Measurements from ENCODE around the gene EXOC1L. TPM values are rescaled to one million over a fixed set of nuclear protein-coding genes. Genes with fewer than 3 reads are reported as not detected.

EXOC1L gene
- total and polyA plus RNA-seq, 2 of the 13 experiments (the other 11 are each of a cell fraction or from before 2014, with no cell fraction given): not detected

- TF ChIP-seq PAXIP1 (CRISPR knock-in tag; conservative IDR thresholded peaks at IDR 0.05) (no peak), PBX2 (CRISPR knock-in tag; IDR thresholded peaks at IDR 0.05) (no peak), KLF13 (CRISPR knock-in tag; IDR thresholded peaks at IDR 0.05) (no peak), IKZF1 (IDR thresholded peaks at IDR 0.05) (no peak)
Observed at GRCh38 chr4:55808186-55808585, 11.4 kb upstream of the EXOC1L start (continued).

- FAIRE-seq (no peak), ATAC-seq (no peak), DNase-seq (ENCODE audit: low spot score) (no peak)
- Histone ChIP-seq H3K4me3 (replicated peaks in 1 of 3; ENCODE audit: insufficient read depth in 1 of 3, low read depth in 2 of 3, low read length in 3 of 3) (no peak overlapping the region), H3K9ac (ENCODE audit: insufficient read depth, low read depth, low read length) (no peak overlapping the region), H3K36me3 (replicated peaks in 1 of 2; ENCODE audit: control insufficient read depth in 1 of 2, insufficient read depth in 2 of 2, low read length in 2 of 2) (no peaks in the 10 kb centered on the region), H3K27me3 (ENCODE audit: control insufficient read depth in 1 of 2, insufficient read depth in 2 of 2, low read length in 2 of 2) (no peaks in the 10 kb centered on the region; a peak in 2 of 5 replicates), H3K27ac (ENCODE audit: extremely low read length, insufficient read depth, low read length) (no peak overlapping the region), H3K9me3 (ENCODE audit: low read length) (no peaks in the 10 kb centered on the region), H2AFZ (ENCODE audit: low read length) (no peak overlapping the region), H3K4me2 (ENCODE audit: low read depth, low read length) (no peak overlapping the region), H3K4me1 (ENCODE audit: insufficient read depth, low read length) (no peaks in the 10 kb centered on the region), H3K79me2 (ENCODE audit: insufficient read depth, low read length) (no peaks in the 10 kb centered on the region), H4K20me1 (ENCODE audit: insufficient read depth, low read length) (no peaks in the 10 kb centered on the region)
- WGBS (ENCODE audit: low lambda C conversion rate): 11% methylated on average over 5 of the region's 5 CpGs
- intact Hi-C loops (cut with micrococcal nuclease; ENCODE audit: unreplicated experiment) (no loop called here), in situ Hi-C loops (cut with HindIII; ENCODE audit: extremely low pct_ligation_motif_present, low pct_unique_long_range_greater_than_20kb) (no loop called here)
- ChIA-PET CTCF (ENCODE audit: low intra/inter-chr PET ratio, low total read pairs) (no interaction called here), POLR2A (no interaction called here)
- BruUV-seq (replicated peaks): no TSS peak
- TF ChIP-seq ZNF775 (CRISPR knock-in tag; IDR thresholded peaks at IDR 0.05; ENCODE audit: borderline replicate concordance) (no peak), CHD4 (IDR thresholded peaks at IDR 0.05; ENCODE audit: borderline replicate concordance, low read length) (no peak), PLSCR1 (CRISPR knock-in tag; IDR thresholded peaks at IDR 0.05; ENCODE audit: borderline replicate concordance) (no peak), PLRG1 (conservative IDR thresholded peaks at IDR 0.05) (no peak), ZNF138 (CRISPR knock-in tag; IDR thresholded peaks at IDR 0.05; ENCODE audit: low read depth) (no peak), ZNF354B (CRISPR knock-in tag; IDR thresholded peaks at IDR 0.05) (no peak), PBX2 (CRISPR knock-in tag; IDR thresholded peaks at IDR 0.05) (no peak), KAT8 (CRISPR knock-in tag; IDR thresholded peaks at IDR 0.05) (no peak), ZNF772 (CRISPR knock-in tag; IDR thresholded peaks at IDR 0.05) (no peak), ATF3 (CRISPR knock-in tag; IDR thresholded peaks at IDR 0.05) (no peak), ZNF660 (CRISPR knock-in tag; IDR thresholded peaks at IDR 0.05; ENCODE audit: borderline replicate concordance, low read depth) (no peak), ZKSCAN1 (IDR thresholded peaks at IDR 0.05; ENCODE audit: low read length) (no peak), ZNF879 (CRISPR knock-in tag; IDR thresholded peaks at IDR 0.05) (no peak), STAT5B (CRISPR knock-in tag; IDR thresholded peaks at IDR 0.05) (no peak), ZNF746 (CRISPR knock-in tag; IDR thresholded peaks at IDR 0.05) (no peak), ZNF468 (CRISPR knock-in tag; IDR thresholded peaks at IDR 0.05) (no peak)
Observed at GRCh38 chr4:55808632-55809031, 11.0 kb upstream of the EXOC1L start.

All from HepG2 (cell line).